Right atrium auricular region (tissue), 2 donors: ENCODE data around the gene KCNK3. TPM values are rescaled to one million over a fixed set of nuclear protein-coding genes. Genes with fewer than 3 reads are reported as not detected.

ENCODE experiments used
- DNase-seq: peaks from one replicate; pipeline ENCODE4 v3.0.0-alpha.2; 2019; ENCODE audit warnings: low spot score
- H3K27ac ChIP-seq, 2 donors: fragments of 200-600 bp; sonication (generic); 1 replicate in 1 of 2; 2 replicates in 1 of 2; pipeline ENCODE4 v1.5.1; 2016 to 2019
- H3K27me3 ChIP-seq, 2 donors: fragments of 200-600 bp; sonication (generic); one replicate each; pipeline versions ENCODE4 v1.5.1 to v1.6.0; 2017 to 2019
- H3K36me3 ChIP-seq: fragments of 200-600 bp; sonication (generic); one replicate; pipeline ENCODE4 v1.5.1; 2016
- H3K4me1 ChIP-seq, 2 donors: fragments of 200-600 bp; sonication (generic); one replicate each; pipeline versions ENCODE4 v1.5.1 to v1.6.0; 2017 to 2019
- H3K4me3 ChIP-seq, 2 donors: fragments of 200-600 bp; sonication (generic); 1 replicate in 1 of 2; 2 replicates in 1 of 2; pipeline ENCODE4 v1.5.1; 2017 to 2019; ENCODE audit warnings: mild to moderate bottlenecking in 1 of 2, moderate library complexity in 1 of 2
- H3K9me3 ChIP-seq, 2 donors: fragments of 200-600 bp; sonication (generic); one replicate each; pipeline ENCODE4 v1.5.1; 2019
- total RNA-seq, 2 donors: library from RNA; depleted of rRNA; stranded (reverse); fragments of >200 nt; gene quantifications; one replicate each; pipeline ENCODE4 v1.1.0, GENCODE V29; 2016
- TF ChIP-seq, protein P1 (sequence below), 2 donors: fragments of 200-600 bp; sonication (generic); IDR thresholded peaks; one replicate each; pipeline ENCODE4 v1.5.1; 2019; ENCODE audit warnings: antibody characterized with exemption in 2 of 2

Gene KCNK3
- total RNA-seq: 10 to 100 TPM; 47.5 to 50.0 TPM

DNA sequence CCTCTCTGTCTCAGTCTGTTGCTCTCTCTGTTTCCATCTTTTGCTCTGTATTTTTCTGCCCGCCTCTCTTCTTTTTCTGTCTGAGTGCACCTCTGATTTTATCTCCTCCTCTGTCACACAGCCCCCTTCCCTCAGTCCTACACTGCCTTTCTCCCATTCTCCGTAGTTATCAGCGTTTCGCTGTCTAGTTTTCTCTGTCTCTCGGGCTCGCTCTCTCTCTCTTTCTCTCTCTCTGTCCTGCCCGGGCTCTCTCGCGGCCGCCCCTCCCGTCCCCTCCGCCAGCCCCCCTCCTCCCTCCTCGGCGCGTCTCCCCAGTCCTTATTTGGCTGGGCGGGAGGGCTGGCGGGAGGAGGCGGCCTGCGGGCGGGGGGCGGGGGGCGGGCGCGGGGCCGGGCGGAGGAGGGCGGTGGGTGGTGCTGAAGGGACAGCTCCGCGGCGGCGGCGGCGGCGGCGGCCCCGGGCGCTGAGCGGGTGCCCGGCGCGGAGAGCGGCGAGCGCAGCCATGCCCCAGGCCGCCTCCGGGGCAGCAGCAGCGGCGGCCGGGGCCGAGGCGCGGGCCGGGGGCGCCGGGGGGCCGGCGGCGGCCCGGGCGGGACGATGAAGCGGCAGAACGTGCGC, at the start of gene KCNK3:
Gene KCNK3, plus strand, starts transcription at position 444 of the 618 bp plus-strand sequence. Its CDS starts 154 bp downstream, at position 598.
- Histone ChIP-seq H3K27ac (peak within 1 kb of the TSS; percentile 81 to 94), H3K27me3 (no peaks in the 10 kb centered on the region), H3K4me1 (peaks cover 0 to 51% of the 10 kb centered on the region in 2 donors), H3K9me3 (no peaks in the 10 kb centered on the region), H3K36me3 (no peaks in the 10 kb centered on the region), H3K4me3 (peak within 1 kb of the TSS; percentile 58 to 59)
- TF ChIP-seq, protein P1, sequence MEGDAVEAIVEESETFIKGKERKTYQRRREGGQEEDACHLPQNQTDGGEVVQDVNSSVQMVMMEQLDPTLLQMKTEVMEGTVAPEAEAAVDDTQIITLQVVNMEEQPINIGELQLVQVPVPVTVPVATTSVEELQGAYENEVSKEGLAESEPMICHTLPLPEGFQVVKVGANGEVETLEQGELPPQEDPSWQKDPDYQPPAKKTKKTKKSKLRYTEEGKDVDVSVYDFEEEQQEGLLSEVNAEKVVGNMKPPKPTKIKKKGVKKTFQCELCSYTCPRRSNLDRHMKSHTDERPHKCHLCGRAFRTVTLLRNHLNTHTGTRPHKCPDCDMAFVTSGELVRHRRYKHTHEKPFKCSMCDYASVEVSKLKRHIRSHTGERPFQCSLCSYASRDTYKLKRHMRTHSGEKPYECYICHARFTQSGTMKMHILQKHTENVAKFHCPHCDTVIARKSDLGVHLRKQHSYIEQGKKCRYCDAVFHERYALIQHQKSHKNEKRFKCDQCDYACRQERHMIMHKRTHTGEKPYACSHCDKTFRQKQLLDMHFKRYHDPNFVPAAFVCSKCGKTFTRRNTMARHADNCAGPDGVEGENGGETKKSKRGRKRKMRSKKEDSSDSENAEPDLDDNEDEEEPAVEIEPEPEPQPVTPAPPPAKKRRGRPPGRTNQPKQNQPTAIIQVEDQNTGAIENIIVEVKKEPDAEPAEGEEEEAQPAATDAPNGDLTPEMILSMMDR (IDR thresholded peaks at IDR 0.05): no peak
- DNase-seq: no peak

DNA sequence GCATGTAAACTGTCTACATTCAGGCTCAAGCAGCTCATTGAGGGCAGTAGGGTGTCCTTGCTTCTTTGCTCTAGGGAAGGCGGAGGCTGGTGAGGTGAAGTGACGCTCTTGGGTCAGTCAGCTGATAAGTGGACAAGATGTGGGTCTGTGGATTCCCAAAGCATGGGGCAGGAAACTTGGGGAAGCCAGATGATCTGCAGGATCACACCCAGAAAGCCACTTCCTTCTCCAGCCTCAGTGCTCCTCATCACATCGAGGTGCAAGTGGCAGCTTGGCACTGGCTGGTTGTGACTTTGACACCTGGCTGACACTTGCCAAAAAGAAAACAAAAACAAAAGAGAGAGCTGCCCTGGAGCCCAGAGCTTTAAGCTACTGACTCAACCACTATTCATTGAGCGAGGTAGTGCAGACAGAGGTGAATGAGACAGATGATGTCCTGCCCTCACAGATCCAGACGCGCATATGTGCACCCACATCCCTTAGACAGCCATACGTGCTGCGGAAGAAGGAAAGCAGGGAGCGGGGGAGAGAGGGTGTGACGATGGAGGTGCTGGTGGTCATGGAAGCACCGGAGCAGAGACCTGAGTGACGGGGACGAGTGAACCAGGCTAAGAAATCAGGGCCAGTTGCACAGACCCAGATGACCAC, 48.2 kb upstream of the KCNK3 start:
- no peak overlapping the region for H3K4me3 ChIP-seq
- no peaks in the 10 kb centered on the region for H3K36me3 ChIP-seq
- no peak for DNase-seq
- TF ChIP-seq, protein P1 (IDR thresholded peaks at IDR 0.05): no peak
- H3K27me3 ChIP-seq: no peaks in the 10 kb centered on the region
- H3K4me1 ChIP-seq: no peaks in the 10 kb centered on the region
- no peaks in the 10 kb centered on the region for H3K9me3 ChIP-seq
- H3K27ac ChIP-seq: no peak overlapping the region

DNA sequence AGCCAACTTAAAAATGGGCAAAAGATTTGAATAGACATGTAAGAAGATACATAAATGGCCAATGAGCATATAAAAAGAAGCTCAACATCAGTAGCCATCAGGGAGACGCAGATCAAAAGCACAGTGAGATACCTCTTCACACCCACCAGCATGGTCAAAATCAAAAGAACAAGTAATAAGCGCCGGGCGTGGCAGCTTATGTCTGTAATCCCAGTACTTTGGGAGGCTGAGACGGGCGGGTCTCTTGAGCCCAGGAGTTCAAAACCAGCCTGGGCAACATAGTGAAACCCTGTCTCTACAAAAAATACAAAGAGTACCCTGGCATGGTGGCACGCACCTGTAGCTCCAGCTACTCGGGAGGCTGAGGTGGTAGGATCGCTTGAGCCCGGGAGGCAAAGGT, 46.8 kb upstream of the KCNK3 start:
- H3K9me3 ChIP-seq: no peaks in the 10 kb centered on the region
- no peak for DNase-seq
- H3K36me3 ChIP-seq: no peaks in the 10 kb centered on the region
- H3K27ac ChIP-seq: no peak overlapping the region
- H3K4me3 ChIP-seq: no peak overlapping the region
- TF ChIP-seq, protein P1 (IDR thresholded peaks at IDR 0.05): no peak
- no peaks in the 10 kb centered on the region for H3K4me1 ChIP-seq
- no peaks in the 10 kb centered on the region for H3K27me3 ChIP-seq

DNA sequence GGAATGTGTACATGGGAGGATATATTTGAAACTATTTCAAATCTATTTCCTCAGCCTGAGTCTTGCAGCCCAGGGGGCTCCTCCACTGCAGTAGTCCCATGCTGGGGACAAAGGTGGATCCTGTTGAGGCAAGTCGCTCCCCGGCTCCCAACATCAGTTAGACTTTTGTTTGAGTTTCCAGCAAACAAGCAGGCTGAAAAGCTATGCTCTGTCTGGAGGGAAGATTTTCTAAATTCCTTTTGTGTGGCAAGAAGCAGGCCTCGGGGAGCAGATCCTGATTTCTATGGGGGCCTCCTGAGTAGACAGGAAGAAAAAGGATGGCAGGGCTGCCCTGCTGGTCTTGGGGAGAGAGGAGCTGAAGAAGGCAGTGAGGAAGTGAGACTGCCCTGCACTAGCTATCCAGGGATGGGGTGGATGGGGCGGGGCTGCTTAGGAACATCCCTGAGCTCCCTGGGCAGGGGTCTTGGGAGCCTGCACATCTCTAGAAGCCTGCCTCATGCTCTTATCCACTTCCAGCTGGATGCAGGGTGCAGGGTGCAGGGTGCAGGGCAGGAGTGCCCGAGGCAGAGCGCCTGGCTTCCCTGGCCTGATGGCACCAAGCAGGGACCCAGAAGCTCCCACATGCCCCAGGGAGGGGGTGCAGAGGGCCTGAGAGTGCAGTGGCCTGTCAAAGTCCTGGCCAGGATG, 45.4 kb upstream of the KCNK3 start:
- DNase-seq: no peak
- TF ChIP-seq, protein P1 (IDR thresholded peaks at IDR 0.05): no peak

DNA sequence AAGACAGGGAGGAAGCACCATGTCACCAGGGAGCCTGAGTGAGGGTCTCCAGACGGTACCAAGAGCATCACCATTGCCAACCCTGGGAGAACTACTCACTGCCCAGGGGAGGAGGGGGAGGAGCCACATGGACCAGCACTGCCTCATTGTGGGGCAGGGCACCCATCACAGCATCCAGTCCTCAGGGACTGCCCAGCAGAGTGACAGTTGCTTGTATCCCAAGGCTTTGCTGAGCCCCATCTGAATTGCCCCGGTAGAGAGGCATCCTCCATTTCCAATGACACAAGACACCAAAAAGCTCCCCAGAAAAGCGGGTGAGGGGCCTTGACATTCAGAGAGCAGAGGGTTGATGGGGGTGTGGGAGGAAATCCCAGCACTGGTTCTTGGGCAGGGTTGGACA, 44.5 kb upstream of the KCNK3 start:
- Histone ChIP-seq H3K27ac (no peak overlapping the region), H3K4me3 (no peak overlapping the region), H3K4me1 (no peaks in the 10 kb centered on the region), H3K9me3 (no peaks in the 10 kb centered on the region), H3K36me3 (no peaks in the 10 kb centered on the region), H3K27me3 (no peaks in the 10 kb centered on the region)
- DNase-seq: no peak
- TF ChIP-seq, protein P1 (IDR thresholded peaks at IDR 0.05): no peak

More for the DNA sequence above, 45.4 kb upstream of the KCNK3 start:
- Histone ChIP-seq H3K27me3 (no peaks in the 10 kb centered on the region), H3K4me1 (no peaks in the 10 kb centered on the region), H3K9me3 (no peaks in the 10 kb centered on the region), H3K36me3 (no peaks in the 10 kb centered on the region), H3K4me3 (no peak overlapping the region), H3K27ac (no peak overlapping the region)
